ENCODE measurements around the gene ASIC4. TPM values are rescaled to one million over a fixed set of nuclear protein-coding genes. Genes with fewer than 3 reads are reported as not detected.

The ASIC4 gene
- total RNA-seq, 8 experiments from 2014 or later, result 0.31 to 83.2 (median 19.4) TPM

DNA sequence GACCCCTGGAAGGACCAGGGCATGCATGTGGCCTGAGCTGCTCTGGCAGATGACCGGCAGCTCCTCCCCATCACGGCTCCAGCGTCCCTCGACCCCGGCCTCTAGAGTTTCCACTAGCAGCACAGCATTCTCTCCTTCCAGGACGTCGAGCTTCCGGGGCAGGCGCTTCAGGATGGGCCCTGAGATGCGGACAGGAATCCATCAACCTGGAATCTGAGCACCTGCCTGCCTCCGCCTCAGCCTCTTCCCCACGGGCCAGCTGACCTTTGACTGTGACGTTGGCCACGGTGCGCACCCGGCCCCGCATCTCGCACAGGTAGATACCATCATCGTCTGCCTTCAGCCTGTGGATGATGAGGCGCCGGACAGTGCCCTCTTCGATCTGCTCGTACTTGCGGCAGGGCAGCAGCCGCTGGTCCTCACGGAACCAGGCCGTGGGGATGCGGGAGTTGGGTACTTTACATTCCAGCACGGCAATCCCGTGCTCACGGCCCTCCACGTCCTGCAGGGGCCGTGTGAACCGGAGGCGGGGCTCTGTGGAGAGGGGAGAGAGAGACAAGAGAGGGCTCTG, 53.6 kb downstream of the ASIC4 start:
- 78 to 96% (median 93%) methylated on average over 1 to 8 of the region's 35 CpGs; no CpG with 5 or more reads in 5 of the 10 experiments for WGBS, 10 experiments
- ATAC-seq (replicated peaks in 6 of 8), result no peak
- in situ Hi-C loops (cut with MboI; ENCODE audit: low pct_unique_long_range_greater_than_20kb in 2 of 9, low sequenced_read_pairs in 9 of 9, unreplicated experiment in 9 of 9), result no loop called here
- Histone ChIP-seq H3K4me3 (no peak overlapping the region), H3K4me1 (replicated peaks in 1 of 2) (peaks cover 18 to 19% of the 10 kb centered on the region in 2 donors), H3K27ac (no peak overlapping the region)

GRCh38 chr2:219569041-219569440, 54.8 kb downstream of the ASIC4 start:
- WGBS, 10 experiments, result 62 to 93% (median 87%) methylated on average over 3 to 6 of the region's 6 CpGs; no CpG with 5 or more reads in 1 of the 10 experiments
- Histone ChIP-seq H3K4me1 (replicated peaks in 1 of 2) (peaks cover 18 to 19% of the 10 kb centered on the region in 2 donors), H3K27ac (no peak overlapping the region), H3K4me3 (no peak overlapping the region)
- in situ Hi-C loops (cut with MboI; ENCODE audit: low pct_unique_long_range_greater_than_20kb in 2 of 9, low sequenced_read_pairs in 9 of 9, unreplicated experiment in 9 of 9), result no loop called here
- ATAC-seq (replicated peaks in 6 of 8), result no peak

GRCh38 chr2:219569635-219570034, 55.4 kb downstream of the ASIC4 start:
- no peak for ATAC-seq (replicated peaks in 6 of 8)
- Histone ChIP-seq H3K27ac (no peak overlapping the region), H3K4me3 (peak overlapping the region in 3 of 5 donors; percentile 72 to 96 (median 75)), H3K4me1 (replicated peaks in 1 of 2) (peaks cover 18 to 19% of the 10 kb centered on the region in 2 donors)
- in situ Hi-C loops (cut with MboI; ENCODE audit: low pct_unique_long_range_greater_than_20kb in 2 of 9, low sequenced_read_pairs in 9 of 9, unreplicated experiment in 9 of 9), result no loop called here
- 14 to 95% (median 65%) methylated on average over 1 to 4 of the region's 6 CpGs; no CpG with 5 or more reads in 2 of the 10 experiments for WGBS, 10 experiments

DNA sequence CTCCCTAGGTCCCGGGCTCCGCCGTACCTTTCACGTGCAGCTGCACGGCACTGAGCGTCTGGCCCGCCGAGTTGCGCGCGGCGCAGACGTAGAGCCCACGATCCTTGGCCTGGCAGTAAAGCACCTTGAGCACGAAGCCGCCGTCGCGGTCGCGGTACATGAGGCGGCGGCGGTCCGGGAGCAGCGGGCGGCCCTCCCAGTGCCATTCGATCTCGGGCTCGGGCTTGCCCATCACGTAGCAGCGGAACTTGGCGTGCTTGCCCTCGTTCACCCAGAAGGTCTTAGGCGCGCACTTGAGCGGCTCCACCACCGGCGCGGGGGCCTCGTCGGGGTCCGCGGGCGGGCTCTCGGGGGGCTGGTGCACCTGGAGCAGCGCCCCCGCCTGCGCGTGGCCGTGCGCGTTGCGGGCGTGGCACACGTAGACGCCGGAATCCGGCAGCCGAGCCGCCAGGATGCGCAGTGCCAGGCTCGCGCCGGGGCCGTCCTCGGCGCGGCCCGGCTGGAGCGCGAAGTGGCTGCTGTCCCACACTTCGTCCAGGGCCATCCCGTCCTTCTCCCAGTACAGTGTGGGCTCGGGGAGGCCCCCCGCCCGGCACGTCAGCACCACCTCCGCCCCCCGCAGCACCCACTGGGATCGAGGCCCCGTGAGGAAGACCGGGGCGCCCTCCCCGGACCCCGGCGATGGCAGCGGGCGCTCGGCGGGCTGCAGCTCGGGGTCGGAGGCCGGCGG, 56.1 kb downstream of the ASIC4 start:
- 0 to 24% (median 10%) methylated on average over 2 to 9 of the region's 95 CpGs; no CpG with 5 or more reads in 6 of the 10 experiments for WGBS, 10 experiments
- H3K27ac ChIP-seq, result peak overlapping the region; percentile 78 to 87
- in situ Hi-C loops (cut with MboI; ENCODE audit: low pct_unique_long_range_greater_than_20kb in 2 of 9, low sequenced_read_pairs in 9 of 9, unreplicated experiment in 9 of 9), result no loop called here
- H3K4me3 ChIP-seq, result peak overlapping the region; percentile 61 to 96 (median 72)
- peaks cover 18 to 19% of the 10 kb centered on the region in 2 donors for H3K4me1 ChIP-seq (replicated peaks in 1 of 2)
- peak; percentile 28 to 67 (median 36) for ATAC-seq (replicated peaks in 6 of 8)

DNA sequence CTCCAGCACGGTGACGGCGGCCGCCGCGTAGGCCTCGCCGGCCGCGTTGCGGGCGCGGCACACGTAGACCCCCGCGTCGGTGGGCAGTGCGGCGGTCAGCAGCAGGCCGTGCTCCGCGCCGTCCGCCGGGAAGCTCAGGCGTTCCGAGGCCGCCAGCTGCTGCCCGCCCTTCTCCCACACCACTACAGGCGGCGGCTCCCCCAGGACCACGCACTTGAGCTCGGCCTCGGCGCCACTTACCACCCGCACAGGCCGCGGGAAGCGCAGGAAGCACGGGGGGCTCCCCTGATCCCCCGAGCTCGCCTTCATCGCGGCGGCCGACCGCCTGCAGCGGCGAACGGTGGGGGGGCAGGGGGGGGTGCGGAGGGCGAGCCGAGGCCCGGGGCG, 56.6 kb downstream of the ASIC4 start:
- ATAC-seq (replicated peaks in 6 of 8), result peak; percentile 40 to 68 (median 50)
- Histone ChIP-seq H3K4me1 (replicated peaks in 1 of 2) (peaks cover 20 to 23% of the 10 kb centered on the region in 2 donors), H3K27ac (peak overlapping the region; percentile 78 to 87), H3K4me3 (peak overlapping the region; percentile 61 to 96 (median 72))
- WGBS, 10 experiments, result 0% methylated on average over 3 of the region's 55 CpGs; no CpG with 5 or more reads in 9 of the 10 experiments
- in situ Hi-C loops (cut with MboI; ENCODE audit: low pct_unique_long_range_greater_than_20kb in 2 of 9, low sequenced_read_pairs in 9 of 9, unreplicated experiment in 9 of 9), result no loop called here

DNA sequence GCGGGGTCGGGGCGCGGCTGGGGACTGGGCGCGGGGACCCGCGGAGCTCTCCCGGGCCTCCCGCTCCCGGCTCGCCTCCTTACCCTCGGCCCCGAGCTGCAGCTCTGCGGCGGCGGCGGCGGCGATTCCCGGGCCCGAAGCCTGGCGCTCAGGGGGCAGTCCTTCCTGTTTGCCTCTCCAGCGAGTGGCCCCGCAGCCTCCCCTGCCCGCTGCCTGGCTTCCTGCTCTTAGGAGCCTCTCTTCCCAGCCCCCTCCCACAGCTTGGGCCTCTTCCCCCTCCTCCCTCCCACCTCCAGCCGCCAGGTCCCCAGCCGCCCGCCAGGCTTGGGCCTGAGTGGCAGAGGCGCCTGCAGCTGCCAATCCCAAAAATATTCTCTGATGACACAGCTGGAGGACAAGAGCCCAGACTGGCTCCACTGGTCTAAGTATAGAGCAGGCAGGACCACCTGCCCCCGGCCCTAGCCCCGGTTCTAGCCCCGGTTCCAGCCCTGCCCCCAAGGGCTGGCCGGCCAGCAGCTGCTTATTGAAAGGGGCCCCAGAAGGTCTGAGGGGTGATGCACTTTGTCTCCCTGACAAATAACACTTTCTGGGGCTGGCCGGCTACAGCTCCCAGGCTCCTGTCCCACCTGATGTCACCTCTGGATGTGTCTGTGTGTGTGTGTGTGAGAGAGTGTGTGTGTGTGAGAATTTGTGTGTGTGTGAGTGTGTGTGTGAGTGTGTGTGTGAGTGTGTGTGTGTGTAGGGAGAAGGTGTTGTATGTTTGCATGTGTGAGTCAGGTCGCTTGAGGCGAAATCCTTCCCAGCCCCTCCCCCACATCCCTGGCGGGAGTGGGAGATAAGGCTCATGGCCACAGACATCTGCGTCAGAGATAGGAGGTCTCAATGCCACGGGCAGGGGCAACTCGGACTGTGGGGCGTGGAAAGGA, 57.3 kb downstream of the ASIC4 start, which contains the start of gene OBSL1:
TSS of gene OBSL1 (minus strand) at position 229 of the 926 bp plus-strand sequence. CDS start 307 bp downstream, outside the sequence.
- in situ Hi-C loops (cut with MboI; ENCODE audit: low pct_unique_long_range_greater_than_20kb in 2 of 9, low sequenced_read_pairs in 9 of 9, unreplicated experiment in 9 of 9), result no loop called here
- ATAC-seq (replicated peaks in 6 of 8), result peak; percentile 60 to 83 (median 79)
- H3K4me3 ChIP-seq, result peak within 1 kb of the TSS; percentile 61 to 96 (median 72)
- 0 to 20% methylated on average over 1 to 2 of the region's 42 CpGs; no CpG with 5 or more reads in 8 of the 10 experiments for WGBS, 10 experiments
- H3K27ac ChIP-seq, result peak within 1 kb of the TSS; percentile 78 to 87
- H3K4me1 ChIP-seq (replicated peaks in 1 of 2), result peaks cover 27 to 30% of the 10 kb centered on the region in 2 donors

GRCh38 chr2:219572237-219573001, 58.1 kb downstream of the ASIC4 start, which contains the start of gene INHA:
Gene INHA (plus strand): TSS chr2:219572310. CDS start chr2:219572375, 65 bp downstream.
- Histone ChIP-seq H3K4me3 (peak within 1 kb of the TSS; percentile 61 to 96 (median 72)), H3K27ac (peak within 1 kb of the TSS; percentile 78 to 87), H3K4me1 (replicated peaks in 1 of 2) (peaks cover 35 to 38% of the 10 kb centered on the region in 2 donors)
- no peak for ATAC-seq (replicated peaks in 6 of 8)
- in situ Hi-C loops (cut with MboI; ENCODE audit: low pct_unique_long_range_greater_than_20kb in 2 of 9, low sequenced_read_pairs in 9 of 9, unreplicated experiment in 9 of 9), result no loop called here
- WGBS, 10 experiments, result 79 to 100% (median 94%) methylated on average over 1 to 6 of the region's 13 CpGs; no CpG with 5 or more reads in 3 of the 10 experiments

DNA sequence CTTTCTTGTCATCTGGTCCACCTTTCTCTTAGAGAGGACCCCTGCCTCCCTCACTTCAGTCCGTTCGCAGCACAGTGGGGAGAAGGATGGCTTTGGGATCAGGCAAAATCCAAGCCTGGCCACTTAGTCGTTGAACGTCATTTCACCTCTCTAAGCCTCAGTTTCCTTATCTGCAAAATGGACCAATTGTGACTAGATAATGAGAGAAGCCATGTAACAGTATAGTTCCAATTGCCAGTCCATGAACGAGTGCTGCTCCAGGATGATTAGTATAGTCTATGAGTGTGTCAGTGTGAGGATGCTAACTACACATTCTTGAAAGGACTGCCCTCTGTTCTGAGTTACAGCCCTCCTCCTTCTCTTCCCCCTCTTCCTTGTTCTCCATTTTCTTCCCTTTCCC, 58.9 kb downstream of the ASIC4 start:
- no peak overlapping the region for H3K27ac ChIP-seq
- H3K4me3 ChIP-seq, result no peak overlapping the region
- 33 to 94% (median 80%) methylated on average over 1 to 5 of the region's 5 CpGs; no CpG with 5 or more reads in 1 of the 10 experiments for WGBS, 10 experiments
- in situ Hi-C loops (cut with MboI; ENCODE audit: low pct_unique_long_range_greater_than_20kb in 2 of 9, low sequenced_read_pairs in 9 of 9, unreplicated experiment in 9 of 9), result no loop called here
- ATAC-seq (replicated peaks in 6 of 8), result no peak
- H3K4me1 ChIP-seq (replicated peaks in 1 of 2), result peaks cover 37 to 46% of the 10 kb centered on the region in 2 donors

GRCh38 chr2:219574484-219575311, 60.4 kb downstream of the ASIC4 start:
- 50 to 97% (median 80%) methylated on average over 1 to 8 of the region's 22 CpGs; no CpG with 5 or more reads in 3 of the 10 experiments for WGBS, 10 experiments
- H3K27ac ChIP-seq, result no peak overlapping the region
- peaks cover 31 to 47% of the 10 kb centered on the region in 2 donors for H3K4me1 ChIP-seq (replicated peaks in 1 of 2)
- no peak overlapping the region for H3K4me3 ChIP-seq
- in situ Hi-C loops (cut with MboI; ENCODE audit: low pct_unique_long_range_greater_than_20kb in 2 of 9, low sequenced_read_pairs in 9 of 9, unreplicated experiment in 9 of 9), result no loop called here
- ATAC-seq (replicated peaks in 6 of 8), result no peak

DNA sequence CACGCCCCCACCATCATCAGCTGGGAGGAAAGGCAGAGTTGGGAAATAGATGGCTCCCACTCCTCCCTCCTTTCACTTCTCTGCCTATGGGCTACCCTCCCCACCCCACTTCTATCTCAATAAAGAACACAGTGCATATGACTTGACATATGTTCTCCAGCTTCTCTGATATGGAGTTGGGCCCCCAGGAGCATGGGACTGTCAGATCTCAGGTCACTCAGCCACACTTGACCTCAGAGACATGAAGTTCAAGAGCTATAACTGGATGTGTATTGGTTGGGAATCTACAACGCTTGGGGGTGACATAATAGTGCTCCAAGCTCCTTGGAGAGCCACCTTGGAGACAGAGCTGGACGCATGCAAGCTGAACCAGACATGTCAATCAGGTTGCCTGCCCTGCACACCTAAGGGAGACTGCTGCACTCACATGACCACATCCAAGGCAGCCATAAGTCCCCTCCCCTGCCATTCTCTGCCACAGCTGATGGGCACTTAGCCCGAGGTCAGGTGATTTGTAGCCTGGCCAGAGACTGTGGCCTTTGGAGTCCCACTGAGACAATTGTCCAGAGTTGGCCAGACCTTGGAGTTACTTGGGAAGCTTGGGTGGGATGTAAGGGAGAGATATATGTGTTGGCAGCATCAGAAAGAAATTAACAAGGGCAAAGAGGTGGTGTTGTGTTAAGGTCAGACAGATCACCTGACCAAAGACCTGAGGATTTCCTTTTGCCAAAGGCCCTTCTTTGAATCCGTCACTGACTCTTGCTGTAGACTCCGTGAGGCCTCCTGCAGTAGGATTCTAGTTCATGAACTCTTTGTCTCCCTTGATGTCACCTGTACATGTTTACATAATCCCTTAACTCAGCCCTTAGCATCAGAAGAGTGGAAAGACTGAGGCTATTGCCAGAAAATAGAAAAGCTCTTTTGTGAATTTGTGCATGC, 61.6 kb downstream of the ASIC4 start:
- H3K27ac ChIP-seq, result peak overlapping the region in 1 of 2 donors; percentile 55
- H3K4me1 ChIP-seq (replicated peaks in 1 of 2), result peaks cover 28 to 41% of the 10 kb centered on the region in 2 donors
- no peak for ATAC-seq (replicated peaks in 6 of 8)
- H3K4me3 ChIP-seq, result no peak overlapping the region
- in situ Hi-C loops (cut with MboI; ENCODE audit: low pct_unique_long_range_greater_than_20kb in 2 of 9, low sequenced_read_pairs in 9 of 9, unreplicated experiment in 9 of 9), result no loop called here
- WGBS, 10 experiments, result 7 to 100% (median 86%) methylated on average over 1 to 4 of the region's 6 CpGs; no CpG with 5 or more reads in 3 of the 10 experiments

Data from motor neuron (in vitro differentiated cells).